Measurements from ENCODE around the gene LCE7A.

Gene LCE7A

DNA sequence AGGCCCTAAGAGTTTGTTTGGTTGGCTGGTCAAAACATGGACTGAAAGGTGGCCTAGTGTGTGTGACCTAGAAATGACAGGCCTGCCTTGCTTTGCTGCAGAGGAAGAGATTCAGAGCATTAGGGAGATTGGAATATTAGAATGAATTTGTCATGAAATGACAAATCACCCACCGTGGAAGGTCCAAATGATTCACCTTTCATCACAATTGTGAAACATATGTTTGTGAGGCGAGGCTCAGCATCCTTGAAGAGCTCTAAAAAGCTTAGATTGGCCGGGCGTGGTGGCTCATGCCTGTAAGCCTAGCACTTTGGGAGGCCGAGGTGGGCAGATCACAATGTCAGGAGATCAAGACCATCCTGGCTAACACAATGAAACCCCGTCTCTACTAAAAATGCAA lies 42.5 kb upstream of the LCE7A start:
- Histone ChIP-seq H3K79me2 (ENCODE audit: control insufficient read depth, low read length) (no peaks in the 10 kb centered on the region), H3K4me2 (ENCODE audit: low read length) (no peak overlapping the region), H3K9me3 (ENCODE audit: control insufficient read depth, insufficient read depth, low read length) (no peaks in the 10 kb centered on the region)

DNA sequence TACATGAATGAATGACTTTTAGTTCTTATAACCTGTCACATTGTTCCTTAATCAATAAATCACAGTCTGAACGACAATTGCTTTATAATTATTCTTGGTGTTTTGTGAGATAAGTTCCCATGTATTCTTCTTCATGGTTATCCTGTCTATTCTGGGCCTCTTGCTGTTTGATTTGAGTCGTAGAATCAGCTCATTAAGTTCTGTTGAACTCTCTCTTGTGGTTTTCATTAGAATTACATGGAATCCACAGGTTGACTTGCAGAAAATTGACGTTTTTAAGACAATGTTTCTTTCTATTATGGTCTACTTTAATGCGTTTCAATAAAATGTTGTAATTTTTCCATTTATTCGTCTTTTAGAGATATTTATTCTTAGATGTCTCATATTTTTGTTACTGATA lies 36.5 kb upstream of the LCE7A start:
- Histone ChIP-seq H3K9me2 (replicated peaks; ENCODE audit: control insufficient read depth, low read length) (no peaks in the 10 kb centered on the region), H4K20me1 (ENCODE audit: control insufficient read depth, insufficient read depth, low read depth, low read length) (no peaks in the 10 kb centered on the region), H3K4me3 (ENCODE audit: low read length) (no peak overlapping the region), H3F3A (ENCODE audit: control insufficient read depth, insufficient read depth) (no peaks in the 10 kb centered on the region), H3K27ac (ENCODE audit: low read depth, low read length) (no peak overlapping the region), H3K36me3 (ENCODE audit: control insufficient read depth, low read length) (no peaks in the 10 kb centered on the region), H3K4me1 (ENCODE audit: control insufficient read depth, low read length) (no peaks in the 10 kb centered on the region), H3K9me3 (ENCODE audit: control insufficient read depth, insufficient read depth, low read length) (no peaks in the 10 kb centered on the region), H3K4me2 (ENCODE audit: low read length) (no peak overlapping the region), H3K27me3 (ENCODE audit: control insufficient read depth, low read length) (peaks cover 3% of the 10 kb centered on the region; the same call in 1 of the 2 replicates), H3K79me2 (ENCODE audit: control insufficient read depth, low read length) (no peaks in the 10 kb centered on the region)
- TF ChIP-seq, protein P1, sequence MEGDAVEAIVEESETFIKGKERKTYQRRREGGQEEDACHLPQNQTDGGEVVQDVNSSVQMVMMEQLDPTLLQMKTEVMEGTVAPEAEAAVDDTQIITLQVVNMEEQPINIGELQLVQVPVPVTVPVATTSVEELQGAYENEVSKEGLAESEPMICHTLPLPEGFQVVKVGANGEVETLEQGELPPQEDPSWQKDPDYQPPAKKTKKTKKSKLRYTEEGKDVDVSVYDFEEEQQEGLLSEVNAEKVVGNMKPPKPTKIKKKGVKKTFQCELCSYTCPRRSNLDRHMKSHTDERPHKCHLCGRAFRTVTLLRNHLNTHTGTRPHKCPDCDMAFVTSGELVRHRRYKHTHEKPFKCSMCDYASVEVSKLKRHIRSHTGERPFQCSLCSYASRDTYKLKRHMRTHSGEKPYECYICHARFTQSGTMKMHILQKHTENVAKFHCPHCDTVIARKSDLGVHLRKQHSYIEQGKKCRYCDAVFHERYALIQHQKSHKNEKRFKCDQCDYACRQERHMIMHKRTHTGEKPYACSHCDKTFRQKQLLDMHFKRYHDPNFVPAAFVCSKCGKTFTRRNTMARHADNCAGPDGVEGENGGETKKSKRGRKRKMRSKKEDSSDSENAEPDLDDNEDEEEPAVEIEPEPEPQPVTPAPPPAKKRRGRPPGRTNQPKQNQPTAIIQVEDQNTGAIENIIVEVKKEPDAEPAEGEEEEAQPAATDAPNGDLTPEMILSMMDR (IDR thresholded peaks at IDR 0.05; ENCODE audit: low read depth, low read length, poor library complexity, severe bottlenecking): no peak
- TF ChIP-seq EZH2phosphoT487 (IDR thresholded peaks at IDR 0.05; ENCODE audit: borderline replicate concordance, low read length): no peak

More for the DNA sequence above, 42.5 kb upstream of the LCE7A start:
- Histone ChIP-seq H3K27me3 (ENCODE audit: control insufficient read depth, low read length) (peaks cover under 1% of the 10 kb centered on the region; the same call in 1 of the 2 replicates), H3K27ac (ENCODE audit: low read depth, low read length) (no peak overlapping the region), H3K4me3 (ENCODE audit: low read length) (no peak overlapping the region), H3F3A (ENCODE audit: control insufficient read depth, insufficient read depth) (no peaks in the 10 kb centered on the region), H3K9me2 (replicated peaks; ENCODE audit: control insufficient read depth, low read length) (no peaks in the 10 kb centered on the region), H3K36me3 (ENCODE audit: control insufficient read depth, low read length) (no peaks in the 10 kb centered on the region), H4K20me1 (ENCODE audit: control insufficient read depth, insufficient read depth, low read depth, low read length) (no peaks in the 10 kb centered on the region), H3K4me1 (ENCODE audit: control insufficient read depth, low read length) (no peaks in the 10 kb centered on the region)
- TF ChIP-seq, protein P1 (IDR thresholded peaks at IDR 0.05; ENCODE audit: low read depth, low read length, poor library complexity, severe bottlenecking): no peak

DNA sequence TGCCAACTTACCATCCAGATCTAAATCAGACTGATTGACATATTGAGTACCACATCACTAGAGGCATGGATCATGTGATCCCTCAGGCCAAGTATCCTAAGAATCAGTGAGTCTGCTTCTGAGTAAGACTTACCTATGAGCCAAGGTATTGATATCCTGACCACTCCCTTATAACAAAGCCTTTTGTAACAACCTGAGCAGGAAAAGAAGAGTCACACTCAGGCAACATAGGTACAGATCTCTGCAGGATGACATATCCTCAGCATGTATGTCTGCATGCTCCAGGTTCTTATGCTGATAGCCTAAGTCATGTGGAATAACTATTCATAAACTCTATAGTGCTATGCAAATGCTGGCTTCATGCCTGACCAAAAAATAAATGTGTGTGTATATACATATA lies 34.8 kb upstream of the LCE7A start:
- no peaks in the 10 kb centered on the region for H3K9me3 ChIP-seq (ENCODE audit: control insufficient read depth, insufficient read depth, low read length)
- TF ChIP-seq, protein P1 (IDR thresholded peaks at IDR 0.05; ENCODE audit: low read depth, low read length, poor library complexity, severe bottlenecking): no peak
- TF ChIP-seq EZH2phosphoT487 (IDR thresholded peaks at IDR 0.05; ENCODE audit: borderline replicate concordance, low read length): no peak
- no peaks in the 10 kb centered on the region for H3K79me2 ChIP-seq (ENCODE audit: control insufficient read depth, low read length)
- no peak overlapping the region for H3K27ac ChIP-seq (ENCODE audit: low read depth, low read length)
- H3K4me2 ChIP-seq (ENCODE audit: low read length): no peak overlapping the region
- no peaks in the 10 kb centered on the region for H3F3A ChIP-seq (ENCODE audit: control insufficient read depth, insufficient read depth)
- no peaks in the 10 kb centered on the region for H3K36me3 ChIP-seq (ENCODE audit: control insufficient read depth, low read length)
- H3K4me3 ChIP-seq (ENCODE audit: low read length): no peak overlapping the region
- no peaks in the 10 kb centered on the region for H3K9me2 ChIP-seq (replicated peaks; ENCODE audit: control insufficient read depth, low read length)
- H3K4me1 ChIP-seq (ENCODE audit: control insufficient read depth, low read length): no peaks in the 10 kb centered on the region
- H3K27me3 ChIP-seq (ENCODE audit: control insufficient read depth, low read length): peaks cover 3% of the 10 kb centered on the region; the same call in 1 of the 2 replicates
- no peaks in the 10 kb centered on the region for H4K20me1 ChIP-seq (ENCODE audit: control insufficient read depth, insufficient read depth, low read depth, low read length)

DNA sequence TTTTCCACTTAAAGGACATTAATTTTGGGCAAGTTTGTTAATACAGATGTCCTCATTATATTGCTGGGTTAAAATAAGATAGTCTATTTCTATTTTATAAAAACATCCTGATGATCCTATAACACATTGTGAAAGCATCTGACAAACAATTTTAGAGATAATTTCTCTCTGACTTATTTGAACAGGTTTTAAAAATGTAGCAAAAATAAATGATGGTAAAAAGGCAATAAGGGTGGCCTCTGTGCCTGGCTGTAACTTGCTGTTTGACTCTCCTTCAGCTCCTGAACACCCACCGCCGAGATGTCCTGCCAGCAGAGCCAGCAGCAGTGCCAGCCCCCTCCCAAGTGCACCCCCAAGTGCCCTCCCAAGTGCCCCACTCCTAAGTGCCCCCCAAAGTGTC lies 32.6 kb upstream of the LCE7A start, which contains the start of gene LCE1A:
Gene LCE1A (plus strand): TSS at position 301 of the 400 bp plus-strand sequence. CDS start 0 bp downstream, at position 301.
- Histone ChIP-seq H3K4me3 (ENCODE audit: low read length) (no peak within 1 kb of the TSS), H3K27ac (ENCODE audit: low read depth, low read length) (no peak within 1 kb of the TSS), H3K4me2 (ENCODE audit: low read length) (no peak within 1 kb of the TSS), H3K79me2 (ENCODE audit: control insufficient read depth, low read length) (no peaks in the 10 kb centered on the region), H3K9me3 (ENCODE audit: control insufficient read depth, insufficient read depth, low read length) (no peaks in the 10 kb centered on the region), H3K9me2 (replicated peaks; ENCODE audit: control insufficient read depth, low read length) (no peaks in the 10 kb centered on the region), H3F3A (ENCODE audit: control insufficient read depth, insufficient read depth) (no peaks in the 10 kb centered on the region), H3K27me3 (ENCODE audit: control insufficient read depth, low read length) (peaks cover 3% of the 10 kb centered on the region; the same call in 1 of the 2 replicates), H4K20me1 (ENCODE audit: control insufficient read depth, insufficient read depth, low read depth, low read length) (no peaks in the 10 kb centered on the region), H3K4me1 (ENCODE audit: control insufficient read depth, low read length) (no peaks in the 10 kb centered on the region), H3K36me3 (ENCODE audit: control insufficient read depth, low read length) (no peaks in the 10 kb centered on the region)
- TF ChIP-seq, protein P1 (IDR thresholded peaks at IDR 0.05; ENCODE audit: low read depth, low read length, poor library complexity, severe bottlenecking): no peak
- TF ChIP-seq EZH2phosphoT487 (IDR thresholded peaks at IDR 0.05; ENCODE audit: borderline replicate concordance, low read length): no peak

All from DOHH2 (cell line).